ENCODE results near the gene THSD4.

THSD4 gene

DNA sequence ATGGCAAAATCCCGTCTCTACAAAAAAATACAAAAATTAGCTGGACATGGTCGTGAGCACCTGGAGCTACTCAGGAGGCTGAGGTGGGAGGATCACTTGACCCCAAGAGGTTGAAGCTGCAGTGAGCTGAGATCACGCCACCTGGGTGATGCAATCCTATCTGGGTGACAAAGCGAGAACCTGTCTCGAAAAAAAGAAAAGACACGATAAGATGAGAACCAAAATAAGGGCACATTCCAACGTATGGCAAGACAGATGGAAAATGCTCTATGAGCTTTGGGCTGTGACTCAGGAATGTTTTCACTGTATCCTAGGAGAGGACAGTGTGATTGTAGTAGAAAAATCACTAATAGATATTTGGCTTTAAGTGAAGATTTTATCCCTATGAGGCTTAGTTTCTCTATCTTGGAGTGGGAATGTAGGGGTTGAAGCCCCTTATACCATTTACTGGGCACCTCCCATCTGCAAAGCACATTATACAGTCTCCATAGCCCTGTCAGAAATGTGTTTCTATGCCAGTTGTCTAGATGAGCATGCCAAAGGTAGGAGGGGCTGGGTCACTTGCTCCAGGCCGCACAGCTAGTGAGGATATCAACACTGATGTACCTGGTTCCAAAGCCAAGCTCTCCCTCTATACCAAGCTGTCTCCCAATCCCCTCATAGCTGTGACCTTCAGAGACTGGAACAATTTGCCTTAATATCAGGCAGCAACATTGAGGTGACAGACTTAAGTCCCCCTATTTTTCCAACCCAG lies 641.5 kb downstream of the THSD4 start:
- H3K27ac ChIP-seq = no peak overlapping the region
- no peak for TF ChIP-seq ZFX (IDR thresholded peaks at IDR 0.05)
- TF ChIP-seq, protein P1, sequence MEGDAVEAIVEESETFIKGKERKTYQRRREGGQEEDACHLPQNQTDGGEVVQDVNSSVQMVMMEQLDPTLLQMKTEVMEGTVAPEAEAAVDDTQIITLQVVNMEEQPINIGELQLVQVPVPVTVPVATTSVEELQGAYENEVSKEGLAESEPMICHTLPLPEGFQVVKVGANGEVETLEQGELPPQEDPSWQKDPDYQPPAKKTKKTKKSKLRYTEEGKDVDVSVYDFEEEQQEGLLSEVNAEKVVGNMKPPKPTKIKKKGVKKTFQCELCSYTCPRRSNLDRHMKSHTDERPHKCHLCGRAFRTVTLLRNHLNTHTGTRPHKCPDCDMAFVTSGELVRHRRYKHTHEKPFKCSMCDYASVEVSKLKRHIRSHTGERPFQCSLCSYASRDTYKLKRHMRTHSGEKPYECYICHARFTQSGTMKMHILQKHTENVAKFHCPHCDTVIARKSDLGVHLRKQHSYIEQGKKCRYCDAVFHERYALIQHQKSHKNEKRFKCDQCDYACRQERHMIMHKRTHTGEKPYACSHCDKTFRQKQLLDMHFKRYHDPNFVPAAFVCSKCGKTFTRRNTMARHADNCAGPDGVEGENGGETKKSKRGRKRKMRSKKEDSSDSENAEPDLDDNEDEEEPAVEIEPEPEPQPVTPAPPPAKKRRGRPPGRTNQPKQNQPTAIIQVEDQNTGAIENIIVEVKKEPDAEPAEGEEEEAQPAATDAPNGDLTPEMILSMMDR (conservative IDR thresholded peaks at IDR 0.05) = no peak

DNA sequence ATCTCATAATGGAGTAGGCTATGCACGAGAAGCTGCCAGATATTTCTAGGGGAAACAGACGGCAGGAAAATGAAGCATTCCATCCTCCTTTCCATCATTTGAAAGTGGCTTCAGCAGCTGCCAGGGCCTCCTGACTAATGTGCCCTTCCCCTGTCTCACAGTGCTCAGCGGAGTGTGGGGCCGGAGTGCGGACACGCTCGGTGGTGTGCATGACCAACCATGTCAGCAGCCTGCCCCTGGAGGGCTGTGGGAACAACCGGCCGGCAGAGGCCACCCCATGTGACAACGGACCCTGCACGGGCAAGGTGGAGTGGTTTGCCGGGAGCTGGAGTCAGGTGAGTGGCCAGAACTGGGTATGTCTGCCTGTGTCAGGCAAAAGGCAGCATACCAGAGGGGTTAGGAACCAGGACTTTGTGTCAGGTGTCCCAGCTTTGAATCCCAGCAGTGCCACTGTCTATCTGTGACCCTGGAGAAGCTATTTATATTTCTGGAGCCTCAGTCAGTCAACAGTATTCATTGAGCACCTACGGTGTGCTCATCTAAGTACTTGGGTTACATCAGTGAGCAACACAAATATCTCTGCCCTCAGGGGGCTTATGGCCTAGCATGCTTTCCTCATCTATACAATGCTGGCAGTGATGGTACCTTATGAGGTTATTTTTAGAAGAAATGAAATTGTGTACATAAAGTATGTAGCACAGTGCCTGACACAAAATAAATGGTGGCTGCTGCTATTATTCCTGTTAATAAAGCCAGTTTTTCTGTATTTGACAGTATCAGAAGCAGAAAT lies 642.7 kb downstream of the THSD4 start:
- TF ChIP-seq, protein P1 (conservative IDR thresholded peaks at IDR 0.05) = no peak
- H3K27ac ChIP-seq = no peak overlapping the region

DNA sequence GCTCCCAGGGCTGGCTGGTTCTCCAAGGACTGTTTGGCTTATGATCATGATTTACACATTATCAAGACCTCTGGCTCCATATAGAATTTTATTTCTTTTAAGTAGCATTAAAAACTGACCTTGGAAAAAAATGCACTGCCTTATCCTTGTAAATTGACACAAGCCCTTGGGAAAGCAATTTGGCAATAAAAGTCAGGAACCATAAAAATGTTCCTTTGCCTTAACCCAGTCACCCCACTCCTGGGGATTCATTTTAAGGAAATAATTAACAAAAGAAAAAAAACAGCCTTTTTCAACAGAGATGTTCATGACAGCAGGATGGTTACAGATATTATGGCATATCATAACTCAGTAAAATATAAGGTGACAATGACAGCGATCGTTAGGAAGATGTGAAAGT lies 643.4 kb downstream of the THSD4 start:
- H3K27ac ChIP-seq = no peak overlapping the region
- TF ChIP-seq, protein P1 (conservative IDR thresholded peaks at IDR 0.05) = no peak
- no peak for TF ChIP-seq ZFX (IDR thresholded peaks at IDR 0.05)

DNA sequence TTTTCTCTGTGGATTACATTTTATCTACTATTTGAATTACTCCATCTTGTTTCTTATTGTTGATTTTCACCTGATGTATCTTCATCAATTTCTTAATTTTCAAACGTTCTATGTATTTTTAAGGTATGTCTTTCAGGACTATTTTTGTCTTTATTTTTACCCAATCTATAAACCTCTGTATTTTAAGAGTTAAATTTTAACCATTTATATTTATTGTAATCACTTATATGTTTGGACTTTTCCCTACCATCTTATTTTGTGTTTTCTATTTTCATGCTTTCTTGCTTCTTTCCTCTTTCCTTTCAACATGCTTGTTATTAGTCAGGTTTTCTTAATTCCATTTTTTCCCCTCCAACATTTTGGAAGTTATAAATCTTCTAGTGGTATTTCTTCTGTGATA lies 645.6 kb downstream of the THSD4 start:
- TF ChIP-seq ZFX (IDR thresholded peaks at IDR 0.05) = no peak
- TF ChIP-seq, protein P1 (conservative IDR thresholded peaks at IDR 0.05) = no peak
- no peak overlapping the region for H3K27ac ChIP-seq

DNA sequence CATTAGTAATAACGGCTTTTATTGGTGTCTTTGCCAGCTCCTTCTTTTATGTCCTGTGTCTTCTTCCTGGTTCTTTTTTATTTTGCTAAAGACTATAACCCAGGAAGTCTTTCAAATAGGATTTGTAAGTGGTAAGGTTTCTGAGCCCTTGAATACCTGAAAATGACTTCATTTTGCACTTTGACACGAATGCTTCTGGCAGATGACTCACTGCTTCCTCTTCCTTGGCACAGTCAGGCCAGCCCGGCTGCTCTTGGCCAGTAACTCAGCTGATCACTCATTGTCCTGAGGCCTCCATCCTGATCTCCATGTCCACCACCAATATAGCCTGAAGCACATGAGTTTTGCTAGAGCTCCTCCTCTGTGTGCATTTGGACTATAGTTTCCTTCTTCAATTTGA lies 646.4 kb downstream of the THSD4 start:
- no peak overlapping the region for H3K27ac ChIP-seq
- TF ChIP-seq ZFX (IDR thresholded peaks at IDR 0.05) = no peak
- TF ChIP-seq, protein P1 (conservative IDR thresholded peaks at IDR 0.05) = no peak

DNA sequence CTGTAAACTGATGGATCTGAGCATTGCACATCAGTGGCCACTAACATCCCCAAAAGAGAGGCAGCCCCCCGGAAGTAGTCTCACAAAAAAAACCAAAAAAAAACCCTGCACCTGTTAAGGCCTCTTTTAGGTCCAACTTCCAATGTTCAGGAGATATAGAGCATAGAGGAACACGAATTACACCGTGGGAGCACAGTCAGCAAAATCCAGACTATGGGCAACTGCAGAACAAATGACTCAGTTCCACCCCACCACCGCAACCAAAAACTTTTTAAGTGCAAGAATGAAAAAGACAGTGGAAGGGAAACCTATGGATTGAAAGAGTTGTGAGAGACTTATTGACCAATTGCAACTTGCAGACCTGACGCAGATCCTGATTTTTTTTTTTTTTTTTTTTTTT lies 652.9 kb downstream of the THSD4 start:
- TF ChIP-seq, protein P1 (conservative IDR thresholded peaks at IDR 0.05) = no peak
- TF ChIP-seq ZFX (IDR thresholded peaks at IDR 0.05) = no peak
- no peak overlapping the region for H3K27ac ChIP-seq

DNA sequence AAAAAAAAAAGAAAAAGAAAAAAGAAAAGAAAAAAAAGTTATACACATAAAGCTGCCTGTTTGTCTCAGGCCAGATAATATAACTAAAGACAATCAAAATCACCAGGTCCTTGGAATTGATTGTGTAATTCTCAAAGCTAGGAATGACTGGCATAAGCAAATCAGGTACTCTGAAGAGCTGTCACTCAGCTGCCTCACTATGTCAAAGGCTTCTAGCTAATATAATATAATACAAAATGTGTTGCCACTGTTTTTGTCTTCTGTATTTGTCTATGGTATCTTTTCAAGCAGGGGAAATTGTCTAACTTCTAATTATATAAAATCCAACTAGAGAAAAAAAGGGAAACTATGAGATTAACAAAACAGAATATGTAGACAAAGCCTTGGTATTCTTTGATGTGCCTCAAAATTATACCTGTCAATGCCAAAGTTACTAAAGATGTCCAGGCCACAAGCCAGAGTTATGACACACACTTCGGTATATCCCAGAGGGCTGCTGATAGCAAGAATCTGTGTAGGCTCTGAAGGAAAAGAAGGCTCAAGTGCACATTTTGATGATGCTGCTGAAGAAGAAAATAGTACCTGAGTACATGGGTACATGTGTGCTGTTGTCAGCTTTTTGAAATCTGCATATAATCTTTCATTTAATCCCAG lies 658.1 kb downstream of the THSD4 start:
- no peak overlapping the region for H3K27ac ChIP-seq
- TF ChIP-seq, protein P1 (conservative IDR thresholded peaks at IDR 0.05) = no peak
- TF ChIP-seq ZFX (IDR thresholded peaks at IDR 0.05) = no peak

Data from C4-2B (cell line).